WERI-Rb-1 (cell line): ENCODE results near the gene DUSP22.

Experiments
- DNase-seq: peaks from one replicate; pipeline ENCODE4 v3.0.0-alpha.2; 2020
- H3K27ac ChIP-seq: fragments of 250-450 bp; sonication (Bioruptor Pico); 2 replicates; pipeline ENCODE4 v1.5.1; 2020; ENCODE audit warnings: mild to moderate bottlenecking, moderate library complexity
- H3K27me3 ChIP-seq: fragments of 250-450 bp; sonication (Bioruptor Pico); 2 replicates; pipeline ENCODE4 v1.5.1; 2021; ENCODE audit warnings: mild to moderate bottlenecking, low read depth, moderate library complexity; ENCODE audit not compliant: insufficient read depth, severe bottlenecking
- H3K36me3 ChIP-seq: fragments of 250-450 bp; sonication (Bioruptor Pico); 2 replicates; pipeline ENCODE4 v1.5.1; 2020; ENCODE audit warnings: mild to moderate bottlenecking, moderate library complexity
- H3K4me3 ChIP-seq: 2 replicates; pipeline ENCODE4 v1.5.1; 2011; ENCODE audit warnings: low read depth, mild to moderate bottlenecking, control low read depth, low read length
- H3K9me3 ChIP-seq: fragments of 250-450 bp; sonication (Bioruptor Pico); 2 replicates; pipeline ENCODE4 v1.5.1; 2021; ENCODE audit warnings: mild to moderate bottlenecking, moderate library complexity; ENCODE audit not compliant: severe bottlenecking
- TF ChIP-seq, protein P1 (sequence below): IDR thresholded peaks from 2 replicates; pipeline ENCODE4 v1.5.1; 2011; ENCODE audit warnings: low read depth, mild to moderate bottlenecking, control low read depth, inconsistent platforms, low read length

The DUSP22 gene

DNA sequence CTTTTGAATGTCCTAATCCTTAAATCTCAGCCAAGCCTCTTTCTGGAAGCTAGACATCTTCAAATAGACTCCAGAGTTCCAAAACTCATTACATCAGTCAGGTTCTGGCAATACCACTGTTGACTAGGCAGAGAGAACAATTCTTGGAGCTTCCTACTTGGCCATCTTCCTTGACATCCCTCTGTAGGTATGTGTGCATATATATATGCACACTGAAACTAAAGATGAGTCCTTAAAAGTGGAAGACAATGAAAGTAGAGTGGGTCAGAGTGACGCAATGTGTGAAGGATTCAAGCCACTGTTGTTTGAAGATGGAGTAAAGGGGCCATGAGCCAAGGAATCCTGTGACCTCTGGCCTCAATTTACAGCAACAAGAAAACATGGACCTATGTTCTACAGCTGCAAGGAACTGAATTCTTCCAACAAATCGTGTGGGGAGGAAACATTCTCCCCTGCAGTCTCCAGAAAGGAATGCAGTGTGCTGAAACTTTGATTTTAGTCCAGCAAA lies 18.7 kb upstream of the DUSP22 start:
- TF ChIP-seq, protein P1, sequence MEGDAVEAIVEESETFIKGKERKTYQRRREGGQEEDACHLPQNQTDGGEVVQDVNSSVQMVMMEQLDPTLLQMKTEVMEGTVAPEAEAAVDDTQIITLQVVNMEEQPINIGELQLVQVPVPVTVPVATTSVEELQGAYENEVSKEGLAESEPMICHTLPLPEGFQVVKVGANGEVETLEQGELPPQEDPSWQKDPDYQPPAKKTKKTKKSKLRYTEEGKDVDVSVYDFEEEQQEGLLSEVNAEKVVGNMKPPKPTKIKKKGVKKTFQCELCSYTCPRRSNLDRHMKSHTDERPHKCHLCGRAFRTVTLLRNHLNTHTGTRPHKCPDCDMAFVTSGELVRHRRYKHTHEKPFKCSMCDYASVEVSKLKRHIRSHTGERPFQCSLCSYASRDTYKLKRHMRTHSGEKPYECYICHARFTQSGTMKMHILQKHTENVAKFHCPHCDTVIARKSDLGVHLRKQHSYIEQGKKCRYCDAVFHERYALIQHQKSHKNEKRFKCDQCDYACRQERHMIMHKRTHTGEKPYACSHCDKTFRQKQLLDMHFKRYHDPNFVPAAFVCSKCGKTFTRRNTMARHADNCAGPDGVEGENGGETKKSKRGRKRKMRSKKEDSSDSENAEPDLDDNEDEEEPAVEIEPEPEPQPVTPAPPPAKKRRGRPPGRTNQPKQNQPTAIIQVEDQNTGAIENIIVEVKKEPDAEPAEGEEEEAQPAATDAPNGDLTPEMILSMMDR: no peak
- H3K27ac ChIP-seq: no peak overlapping the region

GRCh38 chr6:277746-278145 lies 14.5 kb upstream of the DUSP22 start:
- Histone ChIP-seq H3K27ac (no peak overlapping the region), H3K36me3 (no peaks in the 10 kb centered on the region), H3K9me3 (no peaks in the 10 kb centered on the region), H3K27me3 (peaks cover 28% of the 10 kb centered on the region), H3K4me3 (no peak overlapping the region)
- TF ChIP-seq, protein P1: no peak
- no peak for DNase-seq

More for the DNA sequence above, 18.7 kb upstream of the DUSP22 start:
- Histone ChIP-seq H3K27me3 (peaks cover 10% of the 10 kb centered on the region), H3K9me3 (no peaks in the 10 kb centered on the region), H3K36me3 (no peaks in the 10 kb centered on the region), H3K4me3 (no peak overlapping the region)
- DNase-seq: no peak

DNA sequence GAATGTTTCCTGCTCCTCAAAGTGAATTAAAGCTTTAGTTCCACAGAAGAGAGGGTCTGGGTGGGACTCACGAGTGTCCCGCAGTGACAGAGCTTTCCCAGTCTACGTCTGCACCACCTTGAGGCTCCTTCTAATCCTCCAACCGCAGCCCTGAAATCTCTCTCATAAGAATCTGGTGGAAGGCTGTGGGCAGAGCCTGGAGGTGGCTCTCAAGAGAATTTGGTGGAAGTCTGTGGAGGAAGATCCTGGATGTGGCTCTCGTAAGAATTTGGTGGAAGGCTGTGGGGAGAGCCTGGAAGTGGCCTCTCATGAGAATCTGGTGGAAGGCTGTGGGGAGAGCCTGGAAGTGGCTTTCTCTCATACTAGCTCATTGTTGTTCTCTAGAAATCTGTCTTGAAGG lies 13.8 kb upstream of the DUSP22 start:
- no peaks in the 10 kb centered on the region for H3K9me3 ChIP-seq
- DNase-seq: no peak
- H3K27me3 ChIP-seq: peaks cover 34% of the 10 kb centered on the region

GRCh38 chr6:279341-280029 lies 12.8 kb upstream of the DUSP22 start:
- TF ChIP-seq, protein P1: no peak
- no peak for DNase-seq
- Histone ChIP-seq H3K4me3 (no peak overlapping the region), H3K36me3 (no peaks in the 10 kb centered on the region), H3K27me3 (peaks cover 41% of the 10 kb centered on the region), H3K27ac (no peak overlapping the region), H3K9me3 (no peaks in the 10 kb centered on the region)

More for the DNA sequence above, 13.8 kb upstream of the DUSP22 start:
- H3K36me3 ChIP-seq: no peaks in the 10 kb centered on the region
- no peak overlapping the region for H3K27ac ChIP-seq
- H3K4me3 ChIP-seq: no peak overlapping the region
- TF ChIP-seq, protein P1: no peak

- no peaks in the 10 kb centered on the region for H3K36me3 ChIP-seq
- TF ChIP-seq, protein P1: no peak
- H3K27ac ChIP-seq: no peak overlapping the region
- no peak overlapping the region for H3K4me3 ChIP-seq
- H3K9me3 ChIP-seq: no peaks in the 10 kb centered on the region
- DNase-seq: no peak
- H3K27me3 ChIP-seq: peaks cover 48% of the 10 kb centered on the region
Measured at GRCh38 chr6:280775-281468, 11.4 kb upstream of the DUSP22 start.
